GM19099 (cell line): ENCODE results near the gene MBD3L4.
"Not testable (repeated sequence)": the region's sequence is repeated elsewhere in the genome, so short reads cannot be mapped to it uniquely, and the experiment has no call there.

Experiments
- POLR2A ChIP-seq: IDR thresholded peaks from 3 replicates; pipeline ENCODE4 v1.6.1; 2011; ENCODE audit warnings: low read depth; ENCODE audit not compliant: insufficient read length; ENCODE audit errors: extremely low read depth

The MBD3L4 gene

GRCh38 chr19:7030278-7030677 is 9.7 kb downstream of the MBD3L4 start, which contains the start of gene MBD3L5:
Gene MBD3L5, plus strand, starts transcription at chr19:7030578. Its CDS starts 34 bp downstream, at chr19:7030612.
- TF ChIP-seq POLR2A, result not testable (repeated sequence)

DNA sequence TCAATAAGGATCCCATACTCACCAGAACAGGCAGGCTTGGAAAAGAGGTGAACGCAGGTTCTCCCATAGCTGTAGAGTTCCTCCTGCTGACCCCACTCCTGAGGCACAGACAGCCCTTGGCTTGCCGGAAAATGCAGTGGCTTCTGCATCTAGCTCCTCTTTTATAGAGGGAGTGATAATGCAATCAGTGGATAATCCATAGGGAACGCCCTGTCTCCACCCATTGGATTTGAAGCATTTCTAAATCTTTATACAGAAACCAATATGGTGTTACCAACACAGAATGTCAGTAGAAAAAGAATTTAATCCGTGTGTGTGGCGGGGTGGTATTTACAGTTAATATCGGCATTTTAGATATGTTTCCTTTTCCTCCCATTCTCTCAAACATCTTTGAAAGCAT is 18.6 kb downstream of the MBD3L4 start, which contains the start of gene MBD3L2B:
TSS of gene MBD3L2B (minus strand) at position 101 of the 400 bp plus-strand sequence. CDS start at position 67, 34 bp downstream.
- not testable (repeated sequence) for TF ChIP-seq POLR2A

GRCh38 chr19:7018828-7019227 is 21.2 kb downstream of the MBD3L4 start:
- no peak for TF ChIP-seq POLR2A

- TF ChIP-seq POLR2A, result no peak
Measured at GRCh38 chr19:7013678-7014077, 26.3 kb downstream of the MBD3L4 start.

GRCh38 chr19:7010722-7011593 is 29.0 kb downstream of the MBD3L4 start:
- no peak for TF ChIP-seq POLR2A

DNA sequence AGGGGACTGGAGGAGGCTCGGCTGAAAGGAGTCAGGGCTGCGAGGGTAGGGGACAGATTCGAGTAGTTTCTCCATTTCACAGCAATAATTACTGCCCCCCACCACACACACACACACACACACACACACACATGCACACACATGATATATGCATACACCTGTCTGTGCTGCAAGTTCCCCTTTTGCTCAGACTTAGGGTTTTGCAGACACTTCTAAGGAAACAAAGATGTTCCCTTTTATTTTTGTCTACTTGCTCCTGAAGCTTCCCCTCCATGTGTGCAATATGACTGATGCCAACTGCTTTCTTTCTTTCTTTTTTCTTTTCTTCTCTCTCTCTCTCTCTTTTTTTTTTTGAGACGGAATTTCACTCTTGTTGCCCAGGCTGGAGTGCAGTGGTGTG is 32.1 kb downstream of the MBD3L4 start:
- no peak for TF ChIP-seq POLR2A

GRCh38 chr19:7006135-7006704 is 33.8 kb downstream of the MBD3L4 start:
- TF ChIP-seq POLR2A, result no peak

DNA sequence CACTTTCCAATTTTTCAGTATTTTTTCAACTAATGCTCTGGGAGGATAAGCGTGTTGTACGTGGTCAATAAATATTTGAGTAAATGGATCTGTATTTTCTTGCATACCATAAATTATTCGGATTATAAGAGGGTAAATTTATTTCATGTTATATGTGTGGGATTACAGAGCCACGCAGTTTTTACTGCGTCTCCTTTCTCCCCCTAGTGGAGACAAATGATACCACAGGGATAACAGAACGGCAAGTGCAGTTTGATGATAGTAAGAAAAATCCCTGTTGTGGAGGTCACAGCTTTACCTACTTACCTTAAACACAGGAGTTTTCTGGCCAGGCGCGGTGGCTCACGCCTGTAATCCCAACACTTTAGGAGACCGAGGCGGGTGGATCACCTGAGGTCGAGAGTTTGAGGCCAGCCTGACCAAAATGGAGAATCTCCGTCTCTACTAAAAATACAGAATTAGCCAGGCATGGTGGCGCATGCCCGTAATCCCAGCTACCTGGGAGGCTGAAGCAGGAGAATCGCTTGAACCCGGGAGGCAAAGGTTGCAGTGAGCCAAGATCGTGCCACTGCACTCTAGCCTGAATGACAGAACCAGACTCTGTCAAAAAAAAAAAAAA is 35.6 kb downstream of the MBD3L4 start:
- TF ChIP-seq POLR2A, result no peak

DNA sequence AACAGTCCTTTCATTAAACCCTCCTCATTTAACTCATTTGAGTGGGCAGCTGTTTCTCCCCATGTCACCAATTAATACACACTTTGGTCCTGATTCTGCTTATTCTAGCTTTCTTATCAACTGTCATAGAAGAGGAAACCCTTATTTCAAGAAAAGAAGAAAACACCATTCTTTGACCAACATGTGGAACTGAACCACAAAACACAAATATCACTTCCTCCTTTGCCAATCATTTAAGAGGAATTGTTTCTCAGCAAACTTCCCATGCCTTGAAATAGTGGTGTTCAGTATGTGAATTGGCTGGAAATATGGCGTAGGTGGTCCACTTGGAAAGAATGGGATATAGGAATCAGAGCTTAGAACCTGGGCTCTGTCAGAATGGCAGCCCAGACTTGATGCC is 39.2 kb downstream of the MBD3L4 start:
- TF ChIP-seq POLR2A, result no peak

- TF ChIP-seq POLR2A, result no peak
Measured at GRCh38 chr19:7000333-7000732, 39.6 kb downstream of the MBD3L4 start.

- TF ChIP-seq POLR2A, result no peak
Measured at GRCh38 chr19:6999933-7000332, 40.0 kb downstream of the MBD3L4 start.

- TF ChIP-seq POLR2A, result no peak
Measured at GRCh38 chr19:6997679-6998445, 42.1 kb downstream of the MBD3L4 start.

DNA sequence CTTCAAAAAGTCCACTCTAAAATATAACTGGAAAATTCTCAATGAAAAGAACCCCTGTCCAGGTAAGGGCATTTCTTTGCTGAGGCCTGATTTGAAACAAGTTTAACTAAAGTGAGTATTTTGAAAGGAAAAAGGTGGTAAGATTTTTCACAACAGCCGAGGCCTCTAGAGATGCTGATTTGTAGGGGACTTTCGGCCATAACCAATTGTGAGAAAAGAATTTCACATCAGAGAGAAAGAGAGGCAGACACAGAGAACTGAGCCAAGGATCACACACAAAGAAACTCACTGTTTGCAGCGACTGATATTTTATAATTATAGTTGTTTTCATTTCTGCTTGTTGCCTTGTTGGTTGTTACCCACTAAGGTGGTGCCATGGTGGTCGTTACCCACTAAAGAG is 43.2 kb downstream of the MBD3L4 start:
- no peak for TF ChIP-seq POLR2A

- no peak for TF ChIP-seq POLR2A
Measured at GRCh38 chr19:6995054-6995453, 44.9 kb downstream of the MBD3L4 start.

DNA sequence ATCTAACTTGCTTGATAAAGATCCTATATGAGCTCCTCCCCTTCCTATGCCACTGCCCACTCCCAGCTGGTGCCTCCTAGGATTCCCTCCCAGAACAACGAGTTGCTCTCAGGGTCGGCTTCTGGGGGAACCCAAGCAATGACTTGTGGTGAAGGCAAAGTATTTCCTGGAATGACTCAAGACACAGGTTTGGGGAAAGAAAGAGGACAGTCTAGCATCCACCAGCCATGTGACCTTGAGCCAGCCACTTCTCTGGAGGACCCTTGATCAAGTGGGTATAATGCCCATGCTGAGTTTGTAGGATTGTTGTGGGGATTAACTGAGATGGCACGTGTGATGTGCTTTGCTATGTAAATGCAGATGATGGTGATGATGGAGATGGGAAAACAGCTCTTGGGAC is 51.7 kb downstream of the MBD3L4 start:
- TF ChIP-seq POLR2A, result no peak
